ENCODE data around the gene ROPN1L. TPM values are rescaled to one million over a fixed set of nuclear protein-coding genes. Genes with fewer than 3 reads are reported as not detected.
A peak's percentile ranks its signal among the peaks of the same experiment; 100 is the strongest.

The ROPN1L gene
- total and polyA plus RNA-seq, 2 of the 13 experiments (the other 11 are each of a cell fraction or from before 2014, with no cell fraction given) = not detected

DNA sequence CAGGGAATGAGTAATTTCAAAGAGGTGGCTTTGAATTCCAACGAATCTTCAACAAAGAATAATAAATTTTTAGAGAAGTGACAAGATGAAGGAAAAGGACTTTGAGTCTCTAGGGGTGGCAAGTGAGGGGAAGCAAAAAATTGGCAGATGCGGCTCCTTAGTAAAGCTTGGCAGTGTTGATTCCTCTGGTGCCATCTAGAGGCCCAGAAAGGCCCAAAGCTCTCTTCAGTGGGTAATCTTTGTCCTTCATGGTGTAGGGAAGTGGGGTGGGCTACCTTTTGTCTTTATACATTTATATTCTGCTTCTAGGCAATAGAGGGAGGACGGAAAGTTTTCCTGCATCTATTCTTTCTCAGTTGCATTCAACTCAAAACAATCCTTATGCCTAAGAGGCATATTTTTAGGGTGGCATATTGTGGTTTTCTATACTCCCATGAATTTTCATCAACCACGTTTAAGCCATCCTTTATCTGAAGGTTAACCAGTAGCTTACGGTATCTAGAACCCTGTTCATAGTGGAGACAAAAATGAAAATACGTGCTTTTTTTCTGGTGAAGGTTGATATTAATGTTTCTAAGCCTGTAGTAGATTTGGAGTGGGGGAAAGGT lies 17.5 kb upstream of the ROPN1L start:
- Histone ChIP-seq H3K4me1 (ENCODE audit: insufficient read depth, low read length) (no peaks in the 10 kb centered on the region), H3K27me3 (ENCODE audit: control insufficient read depth in 1 of 2, insufficient read depth in 2 of 2, low read length in 2 of 2) (no peaks in the 10 kb centered on the region), H4K20me1 (ENCODE audit: insufficient read depth, low read length) (no peaks in the 10 kb centered on the region), H3K4me3 (replicated peaks in 1 of 3; ENCODE audit: insufficient read depth in 1 of 3, low read depth in 2 of 3, low read length in 3 of 3) (no peak overlapping the region), H3K9ac (ENCODE audit: insufficient read depth, low read depth, low read length) (no peak overlapping the region), H3K9me3 (ENCODE audit: low read length) (no peaks in the 10 kb centered on the region), H3K4me2 (ENCODE audit: low read depth, low read length) (no peak overlapping the region), H3K36me3 (replicated peaks in 1 of 2; ENCODE audit: control insufficient read depth in 1 of 2, insufficient read depth in 2 of 2, low read length in 2 of 2) (peaks cover 8 to 73% of the 10 kb centered on the region in 2 experiments), H2AFZ (ENCODE audit: low read length) (no peak overlapping the region), H3K79me2 (ENCODE audit: insufficient read depth, low read length) (no peaks in the 10 kb centered on the region), H3K27ac (ENCODE audit: extremely low read length, insufficient read depth, low read length) (no peak overlapping the region)
- no TSS peak for BruUV-seq (replicated peaks)
- in situ Hi-C loops (cut with HindIII; ENCODE audit: extremely low pct_ligation_motif_present, low pct_unique_long_range_greater_than_20kb) (no loop called here), intact Hi-C loops (cut with micrococcal nuclease; ENCODE audit: unreplicated experiment) (loop anchor here (1.0 kb wide), 1 partner anchor 140 kb away; no protein-coding TSS in a partner anchor)
- POLR2A ChIA-PET = no interaction called here
- WGBS (ENCODE audit: low lambda C conversion rate) = 86% methylated on average over 6 of the region's 6 CpGs
- peak; percentile 13 for DNase-seq (ENCODE audit: low spot score)
- TF ChIP-seq, protein P1, sequence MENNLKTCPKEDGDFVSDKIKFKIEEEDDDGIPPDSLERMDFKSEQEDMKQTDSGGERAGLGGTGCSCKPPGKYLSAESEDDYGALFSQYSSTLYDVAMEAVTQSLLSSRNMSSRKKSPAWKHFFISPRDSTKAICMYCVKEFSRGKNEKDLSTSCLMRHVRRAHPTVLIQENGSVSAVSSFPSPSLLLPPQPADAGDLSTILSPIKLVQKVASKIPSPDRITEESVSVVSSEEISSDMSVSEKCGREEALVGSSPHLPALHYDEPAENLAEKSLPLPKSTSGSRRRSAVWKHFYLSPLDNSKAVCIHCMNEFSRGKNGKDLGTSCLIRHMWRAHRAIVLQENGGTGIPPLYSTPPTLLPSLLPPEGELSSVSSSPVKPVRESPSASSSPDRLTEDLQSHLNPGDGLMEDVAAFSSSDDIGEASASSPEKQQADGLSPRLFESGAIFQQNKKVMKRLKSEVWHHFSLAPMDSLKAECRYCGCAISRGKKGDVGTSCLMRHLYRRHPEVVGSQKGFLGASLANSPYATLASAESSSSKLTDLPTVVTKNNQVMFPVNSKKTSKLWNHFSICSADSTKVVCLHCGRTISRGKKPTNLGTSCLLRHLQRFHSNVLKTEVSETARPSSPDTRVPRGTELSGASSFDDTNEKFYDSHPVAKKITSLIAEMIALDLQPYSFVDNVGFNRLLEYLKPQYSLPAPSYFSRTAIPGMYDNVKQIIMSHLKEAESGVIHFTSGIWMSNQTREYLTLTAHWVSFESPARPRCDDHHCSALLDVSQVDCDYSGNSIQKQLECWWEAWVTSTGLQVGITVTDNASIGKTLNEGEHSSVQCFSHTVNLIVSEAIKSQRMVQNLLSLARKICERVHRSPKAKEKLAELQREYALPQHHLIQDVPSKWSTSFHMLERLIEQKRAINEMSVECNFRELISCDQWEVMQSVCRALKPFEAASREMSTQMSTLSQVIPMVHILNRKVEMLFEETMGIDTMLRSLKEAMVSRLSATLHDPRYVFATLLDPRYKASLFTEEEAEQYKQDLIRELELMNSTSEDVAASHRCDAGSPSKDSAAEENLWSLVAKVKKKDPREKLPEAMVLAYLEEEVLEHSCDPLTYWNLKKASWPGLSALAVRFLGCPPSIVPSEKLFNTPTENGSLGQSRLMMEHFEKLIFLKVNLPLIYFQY (CRISPR knock-in tag; IDR thresholded peaks at IDR 0.05; ENCODE audit: borderline replicate concordance) = no peak
- no peak for TF ChIP-seq ZNF33A (CRISPR knock-in tag; IDR thresholded peaks at IDR 0.05; ENCODE audit: borderline replicate concordance)
- no peak for TF ChIP-seq ZNF264 (CRISPR knock-in tag; IDR thresholded peaks at IDR 0.05)
- TF ChIP-seq YY1 (IDR thresholded peaks at IDR 0.05; ENCODE audit: insufficient read depth, insufficient replicate concordance, low read depth, low read length) = no peak
- peak; percentile 54 for TF ChIP-seq STAG1 (CRISPR knock-in tag; IDR thresholded peaks at IDR 0.05)
- TF ChIP-seq, protein P2, sequence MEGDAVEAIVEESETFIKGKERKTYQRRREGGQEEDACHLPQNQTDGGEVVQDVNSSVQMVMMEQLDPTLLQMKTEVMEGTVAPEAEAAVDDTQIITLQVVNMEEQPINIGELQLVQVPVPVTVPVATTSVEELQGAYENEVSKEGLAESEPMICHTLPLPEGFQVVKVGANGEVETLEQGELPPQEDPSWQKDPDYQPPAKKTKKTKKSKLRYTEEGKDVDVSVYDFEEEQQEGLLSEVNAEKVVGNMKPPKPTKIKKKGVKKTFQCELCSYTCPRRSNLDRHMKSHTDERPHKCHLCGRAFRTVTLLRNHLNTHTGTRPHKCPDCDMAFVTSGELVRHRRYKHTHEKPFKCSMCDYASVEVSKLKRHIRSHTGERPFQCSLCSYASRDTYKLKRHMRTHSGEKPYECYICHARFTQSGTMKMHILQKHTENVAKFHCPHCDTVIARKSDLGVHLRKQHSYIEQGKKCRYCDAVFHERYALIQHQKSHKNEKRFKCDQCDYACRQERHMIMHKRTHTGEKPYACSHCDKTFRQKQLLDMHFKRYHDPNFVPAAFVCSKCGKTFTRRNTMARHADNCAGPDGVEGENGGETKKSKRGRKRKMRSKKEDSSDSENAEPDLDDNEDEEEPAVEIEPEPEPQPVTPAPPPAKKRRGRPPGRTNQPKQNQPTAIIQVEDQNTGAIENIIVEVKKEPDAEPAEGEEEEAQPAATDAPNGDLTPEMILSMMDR (CRISPR knock-in tag; IDR thresholded peaks at IDR 0.05) = peak; percentile 49
- FAIRE-seq = no peak
- peak; percentile 85 for ATAC-seq
- CTCF ChIA-PET (ENCODE audit: low intra/inter-chr PET ratio, low total read pairs) = interaction anchor here (2.5 kb wide), 1 partner anchor 140 kb away, joined by 13 read pairs; no protein-coding TSS in a partner anchor
